HepG2 (cell line): ENCODE data around the gene GANC. TPM values are rescaled to one million over a fixed set of nuclear protein-coding genes. Genes with fewer than 3 reads are reported as not detected.

Source experiments
- ARNT ChIP-seq: fragments of 450-650 bp; IDR thresholded peaks from 2 replicates; pipeline ENCODE4 v1.6.1; 2017
- CBFB ChIP-seq: sonication (generic); formaldehyde crosslinking; IDR thresholded peaks from 2 replicates; pipeline ENCODE4 v1.4.0; 2020; ENCODE audit warnings: missing genetic modification reagents
- KDM6A ChIP-seq: IDR thresholded peaks from 2 replicates; pipeline ENCODE4 v1.6.1; 2016; ENCODE audit warnings: low read depth
- NPAS2 ChIP-seq: sonication (generic); formaldehyde crosslinking; IDR thresholded peaks from 2 replicates; pipeline ENCODE4 v1.8.0; 2022; ENCODE audit warnings: mild to moderate bottlenecking, missing genetic modification reagents, borderline replicate concordance
- NRL ChIP-seq: sonication (generic); formaldehyde crosslinking; IDR thresholded peaks from 2 replicates; pipeline ENCODE4 v1.5.0; 2020; ENCODE audit warnings: missing genetic modification reagents, mild to moderate bottlenecking, moderate library complexity, borderline replicate concordance
- PHB2 ChIP-seq: fragments of 450-650 bp; IDR thresholded peaks from 2 replicates; pipeline ENCODE4 v1.6.1; 2018; ENCODE audit not compliant: partially characterized antibody
- POGZ ChIP-seq: sonication (generic); formaldehyde crosslinking; IDR thresholded peaks from 2 replicates; pipeline ENCODE4 v1.4.0; 2020; ENCODE audit warnings: mild to moderate bottlenecking, missing genetic modification reagents
- REXO4 ChIP-seq: sonication (generic); formaldehyde crosslinking; IDR thresholded peaks from 2 replicates; pipeline ENCODE4 v1.8.0; 2022; ENCODE audit warnings: missing genetic modification reagents, mild to moderate bottlenecking, borderline replicate concordance
- SIX1 ChIP-seq: sonication (generic); formaldehyde crosslinking; IDR thresholded peaks from 2 replicates; pipeline ENCODE4 v1.4.0; 2020; ENCODE audit warnings: missing genetic modification reagents, borderline replicate concordance
- SMARCC2 ChIP-seq: fragments of 450-650 bp; IDR thresholded peaks from 2 replicates; pipeline ENCODE4 v1.6.1; 2017; ENCODE audit warnings: antibody characterized with exemption, mild to moderate bottlenecking
- ZBTB2 ChIP-seq: sonication (generic); formaldehyde crosslinking; IDR thresholded peaks from 2 replicates; pipeline ENCODE4 v1.8.0; 2022; ENCODE audit warnings: low read depth, missing genetic modification reagents
- ZFP36L2 ChIP-seq: sonication (generic); formaldehyde crosslinking; IDR thresholded peaks from 2 replicates; pipeline ENCODE4 v1.4.0; 2020; ENCODE audit warnings: missing genetic modification reagents
- ZFX ChIP-seq: sonication (generic); formaldehyde crosslinking; IDR thresholded peaks from 2 replicates; pipeline ENCODE4 v1.4.0; 2020; ENCODE audit warnings: mild to moderate bottlenecking, low read depth, missing genetic modification reagents, moderate library complexity
- ZNF10 ChIP-seq: sonication (generic); formaldehyde crosslinking; IDR thresholded peaks from 2 replicates; pipeline ENCODE4 v1.4.0; 2020; ENCODE audit warnings: mild to moderate bottlenecking, low read depth, missing genetic modification reagents, borderline replicate concordance
- ZNF253 ChIP-seq: sonication (generic); formaldehyde crosslinking; IDR thresholded peaks from 2 replicates; pipeline ENCODE4 v1.8.0; 2022; ENCODE audit warnings: mild to moderate bottlenecking, missing genetic modification reagents, borderline replicate concordance
- ZNF256 ChIP-seq: sonication (generic); formaldehyde crosslinking; conservative IDR thresholded peaks from 2 replicates; pipeline ENCODE4 v1.4.0; 2020; ENCODE audit warnings: missing genetic modification reagents
- ZNF260 ChIP-seq: sonication (generic); formaldehyde crosslinking; IDR thresholded peaks from 2 replicates; pipeline ENCODE4 v1.4.0; 2020; ENCODE audit warnings: missing genetic modification reagents, low read depth, mild to moderate bottlenecking, borderline replicate concordance
- ZNF30 ChIP-seq: sonication (generic); formaldehyde crosslinking; IDR thresholded peaks from 2 replicates; pipeline ENCODE4 v1.5.0; 2020; ENCODE audit warnings: mild to moderate bottlenecking, missing genetic modification reagents
- ZNF337 ChIP-seq: sonication (generic); formaldehyde crosslinking; IDR thresholded peaks from 2 replicates; pipeline ENCODE4 v1.5.1; 2020; ENCODE audit warnings: missing genetic modification reagents, low read depth, mild to moderate bottlenecking, borderline replicate concordance
- ZNF556 ChIP-seq: sonication (generic); formaldehyde crosslinking; IDR thresholded peaks from 2 replicates; pipeline ENCODE4 v1.4.0; 2020; ENCODE audit warnings: mild to moderate bottlenecking, missing genetic modification reagents, borderline replicate concordance
- ZNF7 ChIP-seq: IDR thresholded peaks from 2 replicates; pipeline ENCODE4 v1.6.1; 2016; ENCODE audit warnings: missing biosample characterization, missing genetic modification reagents
- ZNF800 ChIP-seq: sonication (generic); formaldehyde crosslinking; IDR thresholded peaks from 2 replicates; pipeline ENCODE4 v1.4.0; 2020; ENCODE audit warnings: missing genetic modification reagents
- polyA plus RNA-seq, 8 experiments: library from polyadenylated mRNA; depleted of rRNA in 3 of 8; stranded (reverse) in 7 of 8; unstranded in 1 of 8; fragments of >200 nt; fragmentation: Illumina TruSeq in 4 of 8; extraction: Trizol in 4 of 8; gene quantifications; 2 replicates each; pipeline versions ENCODE4 v1.2.1 to v1.2.3, GENCODE V29; 2011 to 2016; ENCODE audit warnings: low read depth in 4 of 8, missing spikeins in 1 of 8, mixed read lengths in 1 of 8; ENCODE audit not compliant: insufficient read depth in 1 of 8
- total RNA-seq, 5 experiments: library from RNA; depleted of rRNA; stranded (reverse); fragments of >200 nt; fragmentation: Illumina TruSeq; extraction: Trizol; gene quantifications; 2 replicates each; pipeline ENCODE4 v1.2.3, GENCODE V29; 2016; ENCODE audit warnings: low read depth in 1 of 5
- TF ChIP-seq, protein P1 (sequence below): sonication (generic); formaldehyde crosslinking; IDR thresholded peaks from 2 replicates; pipeline ENCODE4 v1.4.0; 2020; ENCODE audit warnings: mild to moderate bottlenecking, missing genetic modification reagents
- TF ChIP-seq, protein P2 (sequence below): IDR thresholded peaks from 2 replicates; pipeline ENCODE4 v1.6.1; 2018; ENCODE audit warnings: missing genetic modification reagents

GANC gene
- total and polyA plus RNA-seq, 2 of the 13 experiments (the other 11 are each of a cell fraction or from before 2014, with no cell fraction given), result 17.0 to 21.0 TPM

GRCh38 chr15:42272939-42273899 is at the start of gene GANC, which contains the start of gene TMEM87A (continued):
- TF ChIP-seq ZNF337 (CRISPR knock-in tag) (no peak), CBFB (0 out of 2 replicates have a peak, but pooled peaks have one; percentile 15), NRL (CRISPR knock-in tag) (no peak), ZNF7 (CRISPR knock-in tag) (no peak), KDM6A (no peak), ZNF556 (peak; percentile 85), ZNF30 (CRISPR knock-in tag) (no peak), ZNF260 (CRISPR knock-in tag) (no peak), ZFX (CRISPR knock-in tag) (peak; percentile 66), PHB2 (no peak), ZFP36L2 (no peak; the same call in 1 of the 2 replicates), NPAS2 (CRISPR knock-in tag) (no peak), REXO4 (CRISPR knock-in tag) (no peak), ZNF256 (no peak; the same call in 1 of the 2 replicates), POGZ (CRISPR knock-in tag) (peak; percentile 92), ZNF10 (CRISPR knock-in tag) (no peak), ZNF800 (0 out of 2 replicates have a peak, but pooled peaks have one; percentile 14), SIX1 (CRISPR knock-in tag) (0 out of 2 replicates have a peak, but pooled peaks have one; percentile 17), ARNT (no peak), SMARCC2 (no peak), ZBTB2 (CRISPR knock-in tag) (0 out of 2 replicates have a peak, but pooled peaks have one; percentile 24), ZNF253 (CRISPR knock-in tag) (0 out of 2 replicates have a peak, but pooled peaks have one; percentile 36)
- TF ChIP-seq, protein P1, sequence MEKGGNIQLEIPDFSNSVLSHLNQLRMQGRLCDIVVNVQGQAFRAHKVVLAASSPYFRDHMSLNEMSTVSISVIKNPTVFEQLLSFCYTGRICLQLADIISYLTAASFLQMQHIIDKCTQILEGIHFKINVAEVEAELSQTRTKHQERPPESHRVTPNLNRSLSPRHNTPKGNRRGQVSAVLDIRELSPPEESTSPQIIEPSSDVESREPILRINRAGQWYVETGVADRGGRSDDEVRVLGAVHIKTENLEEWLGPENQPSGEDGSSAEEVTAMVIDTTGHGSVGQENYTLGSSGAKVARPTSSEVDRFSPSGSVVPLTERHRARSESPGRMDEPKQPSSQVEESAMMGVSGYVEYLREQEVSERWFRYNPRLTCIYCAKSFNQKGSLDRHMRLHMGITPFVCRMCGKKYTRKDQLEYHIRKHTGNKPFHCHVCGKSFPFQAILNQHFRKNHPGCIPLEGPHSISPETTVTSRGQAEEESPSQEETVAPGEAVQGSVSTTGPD (CRISPR knock-in tag), result no peak
- TF ChIP-seq, protein P2, sequence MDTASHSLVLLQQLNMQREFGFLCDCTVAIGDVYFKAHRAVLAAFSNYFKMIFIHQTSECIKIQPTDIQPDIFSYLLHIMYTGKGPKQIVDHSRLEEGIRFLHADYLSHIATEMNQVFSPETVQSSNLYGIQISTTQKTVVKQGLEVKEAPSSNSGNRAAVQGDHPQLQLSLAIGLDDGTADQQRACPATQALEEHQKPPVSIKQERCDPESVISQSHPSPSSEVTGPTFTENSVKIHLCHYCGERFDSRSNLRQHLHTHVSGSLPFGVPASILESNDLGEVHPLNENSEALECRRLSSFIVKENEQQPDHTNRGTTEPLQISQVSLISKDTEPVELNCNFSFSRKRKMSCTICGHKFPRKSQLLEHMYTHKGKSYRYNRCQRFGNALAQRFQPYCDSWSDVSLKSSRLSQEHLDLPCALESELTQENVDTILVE, result peak; percentile 93
